Osteoblast (primary cell): ENCODE measurements around the gene CARMIL3. TPM values are rescaled to one million over a fixed set of nuclear protein-coding genes. Genes with fewer than 3 reads are reported as not detected.
A peak's percentile ranks its signal among the peaks of the same experiment; 100 is the strongest.

Experiments
- DNase-seq: peaks from one replicate; pipeline ENCODE4 v3.0.0; 2011; ENCODE audit warnings: low spot score, mixed read lengths; ENCODE audit not compliant: insufficient read length; ENCODE audit errors: missing footprints
- H2AFZ ChIP-seq: 2 replicates; pipeline ENCODE4 v1.6.0; 2011; ENCODE audit warnings: mild to moderate bottlenecking, low read length
- H3K27ac ChIP-seq: 2 replicates; pipeline ENCODE4 v1.5.1; 2011; ENCODE audit warnings: mild to moderate bottlenecking, low read depth, low read length, moderate library complexity
- H3K27me3 ChIP-seq: 2 replicates; pipeline ENCODE4 v1.6.0; 2012; ENCODE audit warnings: mild to moderate bottlenecking, control low read depth, inconsistent platforms, low read length, moderate library complexity; ENCODE audit not compliant: insufficient read depth
- H3K36me3 ChIP-seq: 2 replicates; pipeline ENCODE4 v1.5.1; 2011; ENCODE audit warnings: mild to moderate bottlenecking, low read length, control low read depth, moderate library complexity; ENCODE audit not compliant: insufficient read depth
- H3K4me1 ChIP-seq: 2 replicates; pipeline ENCODE4 v1.5.1; 2011; ENCODE audit warnings: mild to moderate bottlenecking, low read length, control low read depth, moderate library complexity; ENCODE audit not compliant: insufficient read depth
- H3K4me2 ChIP-seq: 2 replicates; pipeline ENCODE4 v1.6.0; 2011; ENCODE audit warnings: mild to moderate bottlenecking, low read length; ENCODE audit not compliant: insufficient read depth
- H3K4me3 ChIP-seq: fragments of 200-600 bp; sonication (generic); 3 replicates; pipeline ENCODE4 v1.5.1; 2012; ENCODE audit warnings: mild to moderate bottlenecking, low read length, inconsistent platforms; ENCODE audit not compliant: insufficient read depth
- H3K79me2 ChIP-seq: 2 replicates; pipeline ENCODE4 v1.6.0; 2012; ENCODE audit warnings: mild to moderate bottlenecking, low read length, control low read depth, inconsistent platforms; ENCODE audit not compliant: insufficient read depth
- H3K9me3 ChIP-seq: 2 replicates; pipeline ENCODE4 v1.5.1; 2011; ENCODE audit warnings: low read depth, low read length, control low read depth
- H4K20me1 ChIP-seq: 2 replicates; pipeline ENCODE4 v1.6.0; 2012; ENCODE audit warnings: mild to moderate bottlenecking, low read length, control low read depth; ENCODE audit not compliant: insufficient read depth
- total RNA-seq: library from RNA; depleted of rRNA; stranded (reverse); fragments of >200 nt; gene quantifications from 2 replicates; pipeline ENCODE4 v1.2.3, GENCODE V29; 2012
- TF ChIP-seq, protein P1 (sequence below): IDR thresholded peaks from 2 replicates; pipeline ENCODE4 v1.5.1; 2011; ENCODE audit warnings: mild to moderate bottlenecking, low read depth, low read length, moderate library complexity; ENCODE audit errors: extremely low read depth

CARMIL3 gene
- total RNA-seq, 1 donor = not detected

DNA sequence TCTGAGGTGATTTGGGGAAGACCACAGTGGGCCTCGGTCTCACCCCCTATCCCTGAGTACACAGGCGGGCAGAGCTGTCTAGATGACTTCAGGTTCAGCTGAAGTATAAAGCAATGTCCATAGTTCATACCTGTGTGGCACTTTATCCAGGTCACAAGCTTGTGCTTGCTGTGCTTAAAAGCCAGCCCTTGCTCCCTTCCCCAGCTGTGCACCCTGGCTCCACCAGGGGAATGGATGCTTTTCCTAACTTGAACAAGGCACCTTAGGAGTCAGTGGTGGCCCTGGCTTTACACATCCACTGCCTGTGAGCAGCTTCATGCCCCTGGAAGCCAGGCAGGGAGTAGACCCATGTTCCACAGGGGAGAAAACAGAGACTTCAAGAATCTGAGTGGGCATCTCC is 5.5 kb downstream of the CARMIL3 start:
- Histone ChIP-seq H3K4me2 (no peak overlapping the region), H3K27me3 (peaks cover 11% of the 10 kb centered on the region), H4K20me1 (peaks cover 4% of the 10 kb centered on the region), H2AFZ (no peak overlapping the region), H3K27ac (no peak overlapping the region), H3K4me3 (no peak overlapping the region), H3K79me2 (no peaks in the 10 kb centered on the region), H3K4me1 (peaks cover under 1% of the 10 kb centered on the region), H3K36me3 (no peaks in the 10 kb centered on the region), H3K9me3 (no peaks in the 10 kb centered on the region)
- DNase-seq = peak; percentile 70
- TF ChIP-seq, protein P1, sequence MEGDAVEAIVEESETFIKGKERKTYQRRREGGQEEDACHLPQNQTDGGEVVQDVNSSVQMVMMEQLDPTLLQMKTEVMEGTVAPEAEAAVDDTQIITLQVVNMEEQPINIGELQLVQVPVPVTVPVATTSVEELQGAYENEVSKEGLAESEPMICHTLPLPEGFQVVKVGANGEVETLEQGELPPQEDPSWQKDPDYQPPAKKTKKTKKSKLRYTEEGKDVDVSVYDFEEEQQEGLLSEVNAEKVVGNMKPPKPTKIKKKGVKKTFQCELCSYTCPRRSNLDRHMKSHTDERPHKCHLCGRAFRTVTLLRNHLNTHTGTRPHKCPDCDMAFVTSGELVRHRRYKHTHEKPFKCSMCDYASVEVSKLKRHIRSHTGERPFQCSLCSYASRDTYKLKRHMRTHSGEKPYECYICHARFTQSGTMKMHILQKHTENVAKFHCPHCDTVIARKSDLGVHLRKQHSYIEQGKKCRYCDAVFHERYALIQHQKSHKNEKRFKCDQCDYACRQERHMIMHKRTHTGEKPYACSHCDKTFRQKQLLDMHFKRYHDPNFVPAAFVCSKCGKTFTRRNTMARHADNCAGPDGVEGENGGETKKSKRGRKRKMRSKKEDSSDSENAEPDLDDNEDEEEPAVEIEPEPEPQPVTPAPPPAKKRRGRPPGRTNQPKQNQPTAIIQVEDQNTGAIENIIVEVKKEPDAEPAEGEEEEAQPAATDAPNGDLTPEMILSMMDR = no peak

DNA sequence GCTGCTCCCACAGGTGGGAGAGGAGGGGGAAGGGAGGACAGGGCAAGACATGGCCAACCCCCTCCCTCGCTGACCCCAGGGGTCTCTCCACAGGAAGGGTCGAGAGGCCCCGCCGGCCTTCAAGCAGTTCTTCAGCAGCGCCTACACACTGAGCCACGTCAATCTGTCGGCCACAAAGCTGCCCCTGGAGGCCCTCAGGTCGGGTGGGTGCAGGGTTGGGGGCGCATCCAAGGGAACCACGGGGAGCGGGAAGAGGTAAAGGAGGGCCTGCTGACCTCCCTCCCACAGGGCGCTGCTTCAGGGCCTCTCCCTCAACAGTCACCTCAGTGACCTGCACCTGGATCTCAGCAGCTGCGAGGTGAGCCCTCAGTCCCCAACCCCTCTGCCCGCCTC is 6.1 kb downstream of the CARMIL3 start:
- peaks cover 4% of the 10 kb centered on the region for H4K20me1 ChIP-seq
- no peak overlapping the region for H3K4me3 ChIP-seq
- peaks cover 9% of the 10 kb centered on the region for H3K27me3 ChIP-seq
- no peaks in the 10 kb centered on the region for H3K9me3 ChIP-seq
- H3K4me1 ChIP-seq = no peaks in the 10 kb centered on the region
- no peak for DNase-seq
- no peak overlapping the region for H3K27ac ChIP-seq
- no peaks in the 10 kb centered on the region for H3K36me3 ChIP-seq
- TF ChIP-seq, protein P1 = no peak
- no peak overlapping the region for H2AFZ ChIP-seq
- H3K79me2 ChIP-seq = no peaks in the 10 kb centered on the region
- H3K4me2 ChIP-seq = no peak overlapping the region

DNA sequence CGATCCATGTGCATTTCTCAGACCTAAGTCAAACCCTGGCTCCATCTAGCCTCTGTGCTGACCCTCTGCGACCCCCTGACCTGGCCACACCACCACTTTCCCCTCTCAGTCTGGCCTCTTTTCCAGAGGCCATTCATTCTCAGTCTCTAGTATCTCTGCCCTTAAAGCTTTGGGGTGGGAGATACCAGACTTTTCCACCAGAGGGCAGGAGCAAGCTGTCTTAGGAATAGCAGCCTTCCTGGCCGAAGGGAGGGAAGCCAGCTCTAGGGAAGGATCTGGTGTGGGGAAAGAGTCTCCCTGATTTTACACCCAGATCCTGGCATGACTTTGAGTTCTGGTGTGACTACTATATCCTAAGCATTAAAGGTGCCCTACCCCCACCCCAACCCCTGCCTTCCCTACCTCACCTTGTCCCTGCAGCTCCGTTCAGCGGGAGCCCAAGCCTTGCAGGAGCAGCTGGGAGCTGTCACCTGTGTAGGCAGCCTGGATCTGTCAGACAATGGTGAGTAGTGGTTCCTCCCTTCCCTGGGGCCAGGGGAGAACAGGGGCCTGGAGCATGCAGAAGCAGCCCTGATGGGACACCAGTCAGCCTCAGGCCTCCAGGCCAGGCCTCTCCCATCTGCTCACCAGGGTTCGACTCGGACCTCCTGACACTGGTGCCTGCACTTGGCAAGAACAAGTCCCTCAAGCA is 6.6 kb downstream of the CARMIL3 start:
- TF ChIP-seq, protein P1 = peak; percentile 83
- peaks cover 3% of the 10 kb centered on the region for H3K27me3 ChIP-seq
- H3K79me2 ChIP-seq = no peaks in the 10 kb centered on the region
- DNase-seq = peak; percentile 99
- H3K36me3 ChIP-seq = no peaks in the 10 kb centered on the region
- H3K4me1 ChIP-seq = no peaks in the 10 kb centered on the region
- no peaks in the 10 kb centered on the region for H3K9me3 ChIP-seq
- no peak overlapping the region for H2AFZ ChIP-seq
- H4K20me1 ChIP-seq = peaks cover 4% of the 10 kb centered on the region
- no peak overlapping the region for H3K4me2 ChIP-seq
- H3K27ac ChIP-seq = no peak overlapping the region
- no peak overlapping the region for H3K4me3 ChIP-seq

GRCh38 chr14:24058951-24059475 is 7.2 kb downstream of the CARMIL3 start:
- Histone ChIP-seq H3K4me2 (no peak overlapping the region), H3K79me2 (no peaks in the 10 kb centered on the region), H3K4me1 (no peaks in the 10 kb centered on the region), H4K20me1 (peaks cover 4% of the 10 kb centered on the region), H3K27ac (no peak overlapping the region), H3K9me3 (no peaks in the 10 kb centered on the region), H3K27me3 (no peaks in the 10 kb centered on the region), H3K36me3 (no peaks in the 10 kb centered on the region), H3K4me3 (no peak overlapping the region), H2AFZ (no peak overlapping the region)
- TF ChIP-seq, protein P1 = no peak
- peak; percentile 44 for DNase-seq
